Measurements from ENCODE around the gene GHR.

DNA sequence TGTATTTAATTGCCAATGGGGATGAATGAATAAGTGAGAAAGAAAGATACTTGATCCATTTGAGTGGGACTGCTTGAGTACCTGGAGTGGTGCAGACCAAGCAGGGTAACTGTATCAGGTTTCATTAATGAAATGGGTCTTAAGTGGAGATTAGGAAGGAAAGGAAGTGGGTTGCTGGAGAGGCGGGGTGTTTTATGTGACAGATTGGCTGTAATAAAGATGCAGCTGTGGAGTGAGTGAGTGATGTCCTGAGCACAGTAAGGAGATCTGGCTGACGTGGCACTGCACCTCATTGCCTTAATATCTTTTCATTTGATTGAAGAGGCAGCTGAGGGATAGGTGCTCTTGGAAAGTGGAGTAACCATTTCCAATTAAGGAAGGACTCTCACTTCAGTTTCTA is 172.4 kb downstream of the GHR start:
- TF ChIP-seq, protein P1, sequence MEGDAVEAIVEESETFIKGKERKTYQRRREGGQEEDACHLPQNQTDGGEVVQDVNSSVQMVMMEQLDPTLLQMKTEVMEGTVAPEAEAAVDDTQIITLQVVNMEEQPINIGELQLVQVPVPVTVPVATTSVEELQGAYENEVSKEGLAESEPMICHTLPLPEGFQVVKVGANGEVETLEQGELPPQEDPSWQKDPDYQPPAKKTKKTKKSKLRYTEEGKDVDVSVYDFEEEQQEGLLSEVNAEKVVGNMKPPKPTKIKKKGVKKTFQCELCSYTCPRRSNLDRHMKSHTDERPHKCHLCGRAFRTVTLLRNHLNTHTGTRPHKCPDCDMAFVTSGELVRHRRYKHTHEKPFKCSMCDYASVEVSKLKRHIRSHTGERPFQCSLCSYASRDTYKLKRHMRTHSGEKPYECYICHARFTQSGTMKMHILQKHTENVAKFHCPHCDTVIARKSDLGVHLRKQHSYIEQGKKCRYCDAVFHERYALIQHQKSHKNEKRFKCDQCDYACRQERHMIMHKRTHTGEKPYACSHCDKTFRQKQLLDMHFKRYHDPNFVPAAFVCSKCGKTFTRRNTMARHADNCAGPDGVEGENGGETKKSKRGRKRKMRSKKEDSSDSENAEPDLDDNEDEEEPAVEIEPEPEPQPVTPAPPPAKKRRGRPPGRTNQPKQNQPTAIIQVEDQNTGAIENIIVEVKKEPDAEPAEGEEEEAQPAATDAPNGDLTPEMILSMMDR (IDR thresholded peaks at IDR 0.05) = no peak
- TF ChIP-seq EP300 (IDR thresholded peaks at IDR 0.05; ENCODE audit: low read depth) = no peak
- no peak for TF ChIP-seq POLR2A (IDR thresholded peaks at IDR 0.05)
